Measurements from ENCODE around the gene PRKAR2B. TPM values are rescaled to one million over a fixed set of nuclear protein-coding genes. Genes with fewer than 3 reads are reported as not detected.
"Not testable (repeated sequence)": the region's sequence is repeated elsewhere in the genome, so short reads cannot be mapped to it uniquely, and the experiment has no call there.

The PRKAR2B gene
- polyA plus RNA-seq, 4 donors: 35.7 to 40.5 (median 38.3) TPM

DNA sequence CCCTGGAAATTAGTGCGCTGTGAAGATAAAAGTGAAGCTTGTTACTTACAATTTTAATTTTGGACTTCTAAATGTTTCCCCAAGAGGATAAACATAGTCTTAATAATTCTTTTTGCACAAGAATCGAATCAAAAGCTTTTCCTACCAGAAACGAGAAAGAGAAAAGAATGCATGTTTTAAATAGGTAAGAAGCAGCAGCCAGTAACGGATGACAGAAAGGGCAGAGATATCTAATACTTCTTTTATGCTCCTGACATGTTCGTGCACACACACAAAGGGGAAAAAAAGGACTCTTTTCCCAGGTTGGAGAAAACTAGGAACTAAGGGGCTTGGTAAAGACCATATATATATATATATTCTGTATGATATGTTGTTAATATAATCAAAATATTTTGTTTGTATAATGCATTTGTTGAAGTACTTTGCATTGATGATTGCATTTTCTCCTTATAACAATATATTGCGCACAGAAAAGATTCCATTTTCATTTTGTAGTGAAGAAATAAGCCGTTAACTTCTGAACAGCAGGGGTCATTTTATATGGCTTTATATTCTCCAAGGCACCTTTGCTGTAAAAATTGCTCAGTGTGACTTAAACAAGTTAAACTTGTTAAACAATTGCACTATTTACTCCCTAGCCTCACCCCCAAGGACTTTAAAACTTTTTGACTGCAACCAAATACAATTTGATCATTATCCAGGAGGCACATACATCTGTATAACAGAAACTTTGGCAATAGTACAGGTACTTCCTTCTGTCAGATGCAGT lies 2.2 kb downstream of the PRKAR2B start:
- no peak for DNase-seq (ENCODE audit: low read depth in 4 of 4, low spot score in 2 of 4)

DNA sequence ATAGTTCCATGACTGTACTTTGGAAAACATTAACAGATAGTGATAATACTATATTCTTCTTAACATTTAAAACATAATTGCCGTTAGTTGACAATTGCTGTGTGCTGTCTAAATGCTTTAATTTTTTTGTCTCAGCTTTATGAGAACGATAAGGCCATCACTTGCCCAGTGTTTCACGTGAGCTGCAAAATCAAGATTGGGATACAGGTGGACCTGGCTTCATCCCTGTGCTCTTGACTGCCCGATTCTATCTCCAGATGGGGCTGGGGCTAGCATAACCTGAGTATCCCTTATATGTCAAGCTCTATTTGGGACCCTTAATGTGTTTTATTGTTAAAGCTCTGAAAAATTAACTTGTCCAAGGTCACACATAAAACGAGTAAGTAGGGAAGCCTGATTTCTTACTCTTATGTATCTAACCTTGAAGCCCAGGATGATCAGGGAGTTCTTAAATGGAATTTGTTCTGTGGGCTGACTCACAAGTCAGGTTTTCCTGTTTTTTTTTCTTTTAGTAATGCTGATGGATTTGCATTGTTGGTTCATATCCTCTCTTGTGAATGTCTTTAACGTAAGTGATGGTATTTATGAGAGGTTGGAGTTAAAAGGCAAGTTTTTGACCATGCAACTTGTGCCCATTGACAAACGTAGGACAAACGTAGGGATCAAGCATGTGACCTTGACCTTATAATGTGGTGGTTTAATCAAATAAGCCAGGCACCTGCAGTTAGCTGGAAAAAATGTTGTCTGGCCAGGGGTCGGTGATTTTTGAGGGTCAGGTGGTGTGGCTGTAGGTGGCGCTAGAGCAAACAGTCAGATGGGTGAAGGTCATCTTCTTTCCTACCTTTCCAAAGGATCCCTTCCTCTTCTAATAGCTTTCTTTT lies 3.6 kb downstream of the PRKAR2B start:
- DNase-seq (ENCODE audit: low read depth in 4 of 4, low spot score in 2 of 4): no peak

DNA sequence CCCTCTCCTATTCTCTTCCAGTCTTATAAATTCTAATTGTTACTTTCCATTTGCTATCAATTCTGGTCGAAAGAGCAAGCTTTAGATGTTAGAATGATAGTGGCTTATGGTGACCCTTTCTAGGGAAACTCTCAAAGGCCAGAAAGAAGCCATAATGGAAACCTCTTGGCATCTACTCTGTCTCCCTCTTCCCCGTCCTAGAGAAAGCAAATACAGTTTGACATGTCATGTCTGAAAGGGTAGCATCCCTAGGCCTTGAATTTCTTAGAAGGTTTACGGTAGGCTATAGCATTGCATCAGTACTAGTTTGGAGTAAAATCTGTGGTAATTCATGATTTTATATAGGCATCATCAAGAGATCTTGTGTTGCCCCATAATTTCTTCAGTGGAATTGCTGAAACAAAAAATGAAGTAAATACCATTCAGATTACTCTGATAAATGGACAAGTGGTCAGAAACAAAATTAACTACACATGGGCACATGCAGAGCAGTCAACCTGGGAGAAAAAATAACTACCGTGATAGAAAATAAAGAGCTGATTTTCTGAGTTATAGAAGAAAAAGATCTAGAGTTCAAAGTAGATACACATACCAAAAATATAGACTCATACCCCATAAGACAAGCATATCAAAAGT lies 4.4 kb downstream of the PRKAR2B start:
- DNase-seq (ENCODE audit: low read depth in 4 of 4, low spot score in 2 of 4): no peak

DNA sequence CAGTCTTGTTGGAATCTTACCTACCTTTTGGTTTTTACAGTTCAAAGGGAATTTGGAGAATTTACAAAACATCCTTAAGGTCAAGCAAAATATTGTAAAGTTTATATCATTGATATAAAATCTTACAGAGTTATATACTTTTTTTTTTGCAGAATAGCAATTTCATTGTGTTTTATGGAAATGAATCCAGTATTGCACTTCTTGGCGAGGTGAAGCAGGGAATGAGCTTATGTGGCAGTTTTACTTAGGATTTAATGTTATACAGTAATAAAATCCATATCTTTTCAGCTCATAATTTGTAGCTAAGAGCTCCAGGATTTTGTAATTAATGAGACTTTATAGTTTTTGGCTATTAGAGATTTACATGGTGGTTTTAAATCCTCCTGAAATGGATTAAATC lies 5.0 kb downstream of the PRKAR2B start:
- no peak for DNase-seq (ENCODE audit: low read depth in 4 of 4, low spot score in 2 of 4)

DNA sequence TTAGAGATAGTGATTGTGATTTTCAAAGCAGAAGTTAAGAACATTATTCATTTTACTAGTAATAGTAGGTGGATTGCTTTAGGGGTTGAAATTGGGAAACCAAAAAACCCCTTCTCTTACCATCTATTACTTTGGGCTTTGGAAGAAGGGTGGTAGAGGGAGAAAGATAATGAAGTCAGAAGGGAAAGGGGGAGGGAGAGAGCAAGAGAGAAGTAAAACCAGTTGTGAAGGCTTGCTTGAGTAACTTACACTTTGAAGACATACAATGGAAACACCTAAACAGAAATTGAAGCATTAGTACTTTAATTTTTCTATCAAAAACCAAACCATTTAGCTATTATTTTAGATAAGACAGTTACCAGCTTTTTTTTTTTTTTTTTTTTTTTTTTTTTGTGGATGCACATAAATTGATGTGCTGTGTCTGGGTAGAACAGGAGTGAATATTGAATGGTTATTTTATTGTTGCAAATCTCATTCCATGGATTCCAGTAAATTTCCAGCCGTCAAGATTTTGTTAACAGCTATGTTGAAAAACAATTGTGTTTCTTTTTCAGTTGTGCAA lies 5.5 kb downstream of the PRKAR2B start:
- DNase-seq (ENCODE audit: low read depth in 4 of 4, low spot score in 2 of 4): no peak

DNA sequence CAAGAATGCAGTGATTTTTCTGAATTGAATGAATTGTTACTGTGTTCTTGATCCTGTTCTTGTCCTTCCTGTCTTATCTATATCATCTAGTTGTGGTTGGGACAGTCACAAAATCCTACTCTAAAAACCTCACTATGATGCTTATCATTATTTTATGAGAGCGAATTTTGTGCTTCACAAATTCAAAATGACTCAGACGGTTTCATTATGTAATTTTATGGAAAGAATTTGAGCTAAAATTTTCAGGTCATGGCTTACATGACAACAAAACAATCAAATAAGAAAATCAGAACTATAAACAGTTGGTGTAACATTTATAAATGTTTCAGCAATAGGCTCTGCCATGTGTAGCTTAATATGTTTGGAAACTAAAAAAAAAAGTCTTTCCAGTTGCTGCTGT lies 6.9 kb downstream of the PRKAR2B start:
- DNase-seq (ENCODE audit: low read depth in 4 of 4, low spot score in 2 of 4): no peak

DNA sequence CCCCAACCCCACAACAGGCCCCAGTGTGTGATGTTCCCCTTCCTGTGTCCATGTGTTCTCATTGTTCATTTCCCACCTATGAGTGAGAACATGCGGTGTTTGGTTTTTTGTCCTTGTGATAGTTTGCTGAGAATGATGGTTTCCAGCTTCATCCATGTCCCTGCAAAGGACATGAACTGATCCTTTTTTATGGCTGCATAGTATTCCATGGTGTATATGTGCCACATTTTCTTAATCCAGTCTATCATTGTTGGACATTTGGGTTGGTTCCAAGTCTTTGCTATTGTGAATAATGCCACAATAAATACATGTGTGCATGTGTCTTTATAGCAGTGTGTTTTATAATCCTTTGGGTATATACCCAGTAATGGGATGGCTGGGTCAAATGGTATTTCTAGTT lies 10.5 kb downstream of the PRKAR2B start:
- not testable (repeated sequence) for DNase-seq (ENCODE audit: low read depth in 4 of 4, low spot score in 2 of 4)

DNA sequence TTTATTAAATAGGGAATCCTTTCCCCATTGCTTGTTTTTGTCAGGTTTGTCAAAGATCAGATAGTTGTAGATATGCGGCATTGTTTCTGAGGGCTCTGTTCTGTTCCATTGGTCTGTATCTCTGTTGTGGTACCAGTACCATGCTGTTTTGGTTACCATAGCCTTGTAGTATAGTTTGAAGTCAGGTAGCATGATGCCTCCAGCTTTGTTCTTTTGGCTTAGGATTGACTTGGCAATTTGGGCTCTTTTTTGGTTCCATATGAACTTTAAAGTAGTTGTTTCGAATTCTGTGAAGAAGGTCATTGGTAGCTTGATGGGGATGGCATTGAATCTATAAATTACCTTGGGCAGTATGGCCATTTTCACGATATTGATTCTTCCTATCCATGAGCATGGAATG lies 11.6 kb downstream of the PRKAR2B start:
- DNase-seq (ENCODE audit: low read depth in 4 of 4, low spot score in 2 of 4): not testable (repeated sequence)

DNA sequence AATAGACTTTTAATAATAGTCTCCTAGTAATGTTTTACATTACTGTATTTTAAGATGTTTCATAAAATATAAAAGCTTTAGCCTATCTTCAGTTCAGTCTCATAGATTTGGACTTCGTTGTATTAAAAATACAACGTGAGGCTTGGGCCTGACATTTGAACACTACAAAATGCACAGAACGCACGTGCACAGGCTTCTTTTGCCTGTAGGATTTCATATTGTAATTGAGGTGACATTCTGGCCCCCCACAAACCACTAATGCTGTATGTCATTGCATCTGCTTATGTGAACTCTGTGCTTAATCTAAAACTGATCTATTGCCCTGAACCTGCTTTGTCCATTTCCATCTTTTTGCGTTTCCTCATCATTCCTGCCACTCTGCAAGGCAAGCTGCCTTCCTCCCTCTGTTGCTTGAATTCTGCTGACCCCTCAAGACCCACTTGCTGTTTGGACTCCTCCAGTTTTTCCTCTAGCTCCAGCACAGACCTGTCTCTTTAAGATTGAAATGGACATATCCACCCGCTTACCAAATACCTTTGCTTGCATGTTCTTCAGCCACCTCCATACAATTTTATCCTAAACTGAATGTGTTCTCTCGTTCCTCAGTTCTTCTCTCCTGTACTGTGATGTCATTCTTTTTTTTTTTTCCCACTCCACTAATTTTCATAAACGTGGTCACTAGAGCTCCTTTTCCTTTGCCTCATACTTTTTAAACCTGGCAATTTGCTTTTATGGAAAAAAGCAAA lies 12.4 kb downstream of the PRKAR2B start:
- DNase-seq (ENCODE audit: low read depth in 4 of 4, low spot score in 2 of 4): no peak

DNA sequence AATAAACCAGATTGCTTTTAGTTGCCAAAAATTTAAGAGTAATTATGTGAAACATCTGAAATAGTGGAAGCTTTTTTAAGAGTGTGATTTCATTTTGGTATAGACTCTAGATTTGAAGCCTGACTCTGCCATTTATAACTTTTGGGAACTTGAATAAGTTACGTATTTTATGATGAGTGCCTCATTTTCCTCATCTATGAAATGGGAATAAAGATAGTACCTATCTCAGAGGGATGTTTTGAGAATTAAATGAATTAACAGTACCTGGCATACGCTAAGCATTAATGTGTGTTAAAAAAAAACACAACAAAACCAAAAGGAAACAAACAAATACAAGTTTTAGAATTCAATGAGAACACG lies 12.9 kb downstream of the PRKAR2B start:
- DNase-seq (ENCODE audit: low read depth in 4 of 4, low spot score in 2 of 4): no peak

DNA sequence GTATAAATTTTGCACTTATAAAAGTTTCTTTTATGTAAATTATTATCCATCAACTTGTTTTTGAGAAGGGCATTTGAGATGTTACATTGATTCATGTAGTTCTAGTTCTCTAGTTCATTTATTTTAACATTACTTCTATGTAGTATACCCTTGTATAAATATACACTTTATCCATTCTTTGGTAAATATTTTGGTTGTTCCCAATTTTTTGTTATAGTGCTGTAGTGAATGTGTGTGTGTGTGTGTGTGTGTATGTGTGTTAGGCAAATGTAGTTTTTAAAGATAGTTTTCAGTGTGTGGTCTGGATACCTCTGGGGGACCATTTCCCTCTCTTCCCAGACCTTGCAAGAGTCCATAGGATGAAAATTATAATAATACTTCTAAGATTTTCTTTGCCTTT lies 15.0 kb downstream of the PRKAR2B start:
- no peak for DNase-seq (ENCODE audit: low read depth in 4 of 4, low spot score in 2 of 4)

DNA sequence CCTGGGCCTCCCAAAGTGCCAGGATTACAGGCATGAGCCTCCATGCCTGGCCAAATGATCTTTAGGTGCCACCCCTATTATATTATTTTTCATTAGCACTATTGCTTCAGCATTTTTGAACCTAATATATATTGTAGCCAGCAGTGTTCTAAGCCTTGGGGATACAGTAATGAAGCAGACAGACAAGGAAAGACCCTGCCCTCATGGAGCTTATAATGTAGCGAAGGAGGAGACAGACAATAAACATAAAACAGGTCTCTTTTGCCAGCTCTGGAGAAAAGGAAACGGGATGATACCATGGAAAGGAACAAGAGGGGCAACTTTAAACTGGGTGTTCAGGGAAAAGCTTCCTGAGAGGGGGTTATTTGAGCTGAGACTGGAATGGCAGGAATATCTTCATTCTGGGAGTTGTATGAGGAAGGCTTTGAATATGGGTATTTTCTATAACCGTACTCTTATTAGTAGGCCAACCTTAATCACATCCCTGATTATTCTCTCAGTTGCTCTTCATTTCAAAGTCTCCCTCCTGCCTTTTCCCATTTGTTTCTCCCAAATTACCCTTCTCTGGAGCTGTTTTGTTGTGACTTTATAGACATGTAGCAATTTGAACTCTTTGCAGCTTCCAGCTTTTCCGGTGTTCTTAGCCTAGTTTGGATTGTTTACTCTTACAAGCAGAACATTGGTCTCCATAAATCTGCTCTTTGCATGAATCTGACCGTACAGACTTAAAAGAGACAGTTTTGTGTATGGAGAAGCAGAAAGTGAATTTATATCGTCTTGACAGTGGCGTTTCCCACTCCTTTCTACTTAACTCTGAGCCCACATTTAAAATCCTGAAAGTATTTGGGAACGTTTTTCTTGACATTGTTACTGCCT lies 19.0 kb downstream of the PRKAR2B start:
- DNase-seq (ENCODE audit: low read depth in 4 of 4, low spot score in 2 of 4): no peak

DNA sequence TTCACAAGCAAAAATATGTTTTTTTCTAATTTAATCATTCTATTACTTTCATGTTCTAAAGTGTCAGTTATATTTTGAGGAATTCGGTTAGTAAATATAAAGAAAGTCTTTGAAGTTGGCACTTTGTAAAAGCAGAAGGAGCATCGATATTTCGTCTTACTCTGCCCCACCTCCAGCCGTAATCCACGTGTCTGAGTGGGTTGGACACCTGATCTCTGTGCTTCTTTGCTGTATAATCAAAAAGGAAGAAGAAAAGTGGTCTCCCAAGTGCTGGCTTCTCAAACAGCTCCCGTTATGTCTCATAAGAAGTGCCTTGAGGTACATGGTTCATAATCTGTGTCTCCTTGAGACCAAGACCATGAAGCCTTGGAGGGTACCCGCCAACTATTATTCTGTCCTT lies 19.8 kb downstream of the PRKAR2B start:
- no peak for DNase-seq (ENCODE audit: low read depth in 4 of 4, low spot score in 2 of 4)

DNA sequence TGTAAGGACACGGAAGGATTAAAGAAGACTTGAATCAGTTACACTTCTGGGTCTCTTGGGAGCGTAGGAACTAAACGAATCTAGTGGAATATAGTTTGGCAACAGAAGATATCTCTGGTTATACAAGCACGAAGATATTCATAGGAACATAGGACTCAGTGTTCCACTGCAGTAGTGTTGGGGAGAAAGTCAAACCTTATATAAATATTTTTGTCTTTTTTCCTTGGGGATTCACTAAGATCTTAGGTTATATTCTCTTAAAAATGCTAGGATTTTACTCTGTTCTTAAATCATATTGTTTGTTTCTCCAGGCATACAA lies 21.4 kb downstream of the PRKAR2B start:
- DNase-seq (ENCODE audit: low read depth in 4 of 4, low spot score in 2 of 4): no peak

DNA sequence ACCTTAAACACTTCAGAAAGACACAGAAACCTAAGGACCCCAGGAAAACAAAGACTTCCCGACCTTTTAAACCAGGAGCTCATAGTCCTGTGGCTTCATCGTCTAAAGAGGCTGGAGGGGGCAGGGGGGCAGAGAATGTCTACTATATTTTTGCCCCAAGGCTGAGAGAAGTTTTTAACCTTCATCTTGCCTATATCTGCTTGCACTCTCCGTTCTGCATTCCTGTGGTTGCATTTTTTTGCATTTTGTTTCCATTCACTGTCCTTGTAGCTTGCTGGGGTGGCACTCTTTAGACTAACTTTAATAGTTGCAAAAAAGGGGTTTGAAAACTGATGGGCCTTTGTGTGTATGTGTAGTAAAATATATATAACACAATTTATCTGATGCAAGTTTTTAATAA lies 23.7 kb downstream of the PRKAR2B start:
- no peak for DNase-seq (ENCODE audit: low read depth in 4 of 4, low spot score in 2 of 4)

DNA sequence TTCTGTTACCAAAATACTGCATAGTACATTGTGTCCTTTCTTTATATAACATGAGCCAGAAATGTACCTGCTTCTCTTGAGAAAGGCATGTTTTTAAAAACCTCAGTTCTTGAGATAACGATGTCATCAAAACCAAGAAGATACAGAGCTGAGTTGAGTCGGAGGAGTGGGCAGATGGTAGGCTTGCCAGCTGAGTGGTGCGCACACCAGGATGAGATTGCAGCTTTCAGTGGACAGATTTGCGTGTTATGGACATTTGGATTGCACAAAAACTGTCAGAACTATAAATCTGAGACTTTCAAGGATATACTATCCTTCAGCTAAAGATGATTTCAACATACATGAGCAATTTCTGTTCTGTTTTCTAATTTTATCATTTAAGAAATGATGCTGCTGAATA lies 25.0 kb downstream of the PRKAR2B start:
- no peak for DNase-seq (ENCODE audit: low read depth in 4 of 4, low spot score in 2 of 4)

DNA sequence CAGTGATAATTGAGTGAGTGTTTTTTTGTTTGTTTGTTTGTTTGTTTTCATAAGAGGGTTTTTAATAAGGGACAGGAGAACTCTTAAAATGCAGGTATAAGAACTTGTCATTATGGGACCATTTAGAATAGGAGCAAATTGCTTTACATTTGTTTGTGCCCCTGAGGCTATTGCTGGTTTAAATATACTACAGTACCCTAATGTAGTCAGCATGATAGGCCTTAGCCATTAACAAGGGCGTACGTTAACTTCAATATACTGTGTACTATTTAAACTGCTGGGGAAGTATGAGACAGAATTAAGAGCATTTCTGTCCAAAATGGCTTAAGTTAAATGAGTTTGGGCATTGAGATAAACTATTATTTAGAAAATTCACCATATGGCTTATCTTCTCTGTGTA lies 26.2 kb downstream of the PRKAR2B start:
- DNase-seq (ENCODE audit: low read depth in 4 of 4, low spot score in 2 of 4): no peak

DNA sequence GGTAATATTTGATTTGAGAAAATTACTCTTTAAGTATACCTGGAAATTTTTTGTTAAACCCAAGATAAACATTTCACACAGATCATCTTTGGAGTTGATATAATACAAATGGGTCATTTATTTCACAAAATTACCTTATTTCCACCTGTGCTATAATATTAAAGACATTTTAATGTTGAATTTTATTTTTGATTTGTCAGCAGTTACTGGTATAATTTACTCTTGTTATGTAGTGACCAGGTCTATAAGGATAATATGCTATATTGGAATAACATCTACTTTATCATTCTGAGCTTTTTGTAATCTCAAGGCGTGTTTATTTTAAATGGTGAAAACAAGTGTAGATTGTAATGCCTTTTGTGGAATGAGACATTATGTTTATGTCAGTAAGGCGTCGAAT lies 26.6 kb downstream of the PRKAR2B start:
- no peak for DNase-seq (ENCODE audit: low read depth in 4 of 4, low spot score in 2 of 4)

DNA sequence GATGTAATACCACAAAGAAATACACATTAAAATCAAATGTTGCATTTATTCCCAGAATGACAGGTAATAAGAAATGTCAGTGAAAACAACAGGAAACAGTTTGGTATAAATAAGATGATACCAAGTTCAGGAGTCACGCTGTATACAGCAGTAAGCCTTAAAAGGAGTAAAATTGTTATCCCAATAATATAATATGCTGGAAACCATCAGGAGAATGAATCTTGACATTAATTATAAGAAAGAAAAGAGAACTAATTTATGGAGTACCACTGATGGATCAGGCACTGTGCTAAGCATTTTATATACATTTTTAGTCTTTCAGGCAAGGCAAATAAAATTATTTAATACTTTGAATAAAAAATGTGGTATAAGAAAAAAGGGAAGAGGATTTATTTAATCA lies 27.6 kb downstream of the PRKAR2B start:
- no peak for DNase-seq (ENCODE audit: low read depth in 4 of 4, low spot score in 2 of 4)

Measured in left renal cortex interstitium (tissue), 4 donors.